ENCODE results near the gene PRKCZ. TPM values are rescaled to one million over a fixed set of nuclear protein-coding genes. Genes with fewer than 3 reads are reported as not detected.

The PRKCZ gene
- total and polyA plus RNA-seq, 9 of the 15 experiments (the other 6 are each of a cell fraction or from before 2014, with no cell fraction given): 0.07 to 3.1 (median 1.3) TPM

DNA sequence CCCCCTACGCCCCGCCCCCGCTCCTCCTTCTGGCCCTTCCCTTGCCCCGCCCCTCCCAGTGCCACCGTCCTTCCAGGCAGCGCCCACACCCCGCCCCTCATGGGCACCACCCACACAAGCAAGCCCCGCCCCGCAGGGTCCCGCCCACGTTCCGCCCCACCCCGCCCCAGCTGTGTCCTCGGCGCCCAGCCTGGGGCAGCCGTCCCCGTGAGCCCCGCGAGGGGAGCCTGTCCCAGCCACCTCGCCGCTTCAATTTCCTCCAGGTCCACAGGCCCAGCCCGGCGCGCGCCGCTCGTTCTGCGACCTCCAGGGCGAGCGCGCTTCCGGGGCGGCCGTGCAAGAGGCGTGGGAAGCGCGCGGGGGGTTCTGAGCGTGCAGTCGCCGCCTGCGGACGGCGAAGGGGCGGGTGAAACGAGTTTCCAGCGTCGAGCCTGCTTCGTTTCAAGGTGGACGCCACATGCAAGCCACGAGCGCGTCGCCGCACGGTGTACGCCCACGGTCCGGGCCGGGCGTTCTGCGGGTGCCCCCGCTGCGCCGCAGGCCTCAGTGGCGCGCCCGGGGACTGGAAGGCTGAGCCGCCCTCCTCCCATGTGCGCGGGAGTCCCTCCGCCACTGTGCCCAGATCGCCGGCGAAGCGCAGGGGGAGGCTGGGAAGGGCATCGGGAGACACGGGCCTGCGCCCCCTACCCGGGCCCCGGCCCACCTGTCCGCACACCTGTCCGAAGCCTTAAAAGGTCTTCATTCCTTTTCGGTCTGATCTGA is 155.2 kb downstream of the PRKCZ start (continued):
- TF ChIP-seq ZBTB8A (IDR thresholded peaks at IDR 0.05; ENCODE audit: partially characterized antibody): no peak
- TF ChIP-seq CBFA2T3 (IDR thresholded peaks at IDR 0.05): 0 out of 2 replicates have a peak, but pooled peaks have one; percentile 31
- TF ChIP-seq KDM4B (IDR thresholded peaks at IDR 0.05; ENCODE audit: borderline replicate concordance in 2 of 2, low read depth in 1 of 2): no peak
- TF ChIP-seq ZNF707 (CRISPR knock-in tag; conservative IDR thresholded peaks at IDR 0.05): 0 out of 2 replicates have a peak, but pooled peaks have one; percentile 15
- no peak for TF ChIP-seq MAFK (IDR thresholded peaks at IDR 0.05; ENCODE audit: low read length)
- TF ChIP-seq SRSF7 (optimal IDR thresholded peaks at IDR 0.05; ENCODE audit: low read depth, low read length): no peak
- no peak for TF ChIP-seq U2AF2 (optimal IDR thresholded peaks at IDR 0.05; ENCODE audit: low read depth, low read length)
- TF ChIP-seq POLR2A (conservative IDR thresholded peaks at IDR 0.05): peak; percentile 54
- TF ChIP-seq, protein P1, sequence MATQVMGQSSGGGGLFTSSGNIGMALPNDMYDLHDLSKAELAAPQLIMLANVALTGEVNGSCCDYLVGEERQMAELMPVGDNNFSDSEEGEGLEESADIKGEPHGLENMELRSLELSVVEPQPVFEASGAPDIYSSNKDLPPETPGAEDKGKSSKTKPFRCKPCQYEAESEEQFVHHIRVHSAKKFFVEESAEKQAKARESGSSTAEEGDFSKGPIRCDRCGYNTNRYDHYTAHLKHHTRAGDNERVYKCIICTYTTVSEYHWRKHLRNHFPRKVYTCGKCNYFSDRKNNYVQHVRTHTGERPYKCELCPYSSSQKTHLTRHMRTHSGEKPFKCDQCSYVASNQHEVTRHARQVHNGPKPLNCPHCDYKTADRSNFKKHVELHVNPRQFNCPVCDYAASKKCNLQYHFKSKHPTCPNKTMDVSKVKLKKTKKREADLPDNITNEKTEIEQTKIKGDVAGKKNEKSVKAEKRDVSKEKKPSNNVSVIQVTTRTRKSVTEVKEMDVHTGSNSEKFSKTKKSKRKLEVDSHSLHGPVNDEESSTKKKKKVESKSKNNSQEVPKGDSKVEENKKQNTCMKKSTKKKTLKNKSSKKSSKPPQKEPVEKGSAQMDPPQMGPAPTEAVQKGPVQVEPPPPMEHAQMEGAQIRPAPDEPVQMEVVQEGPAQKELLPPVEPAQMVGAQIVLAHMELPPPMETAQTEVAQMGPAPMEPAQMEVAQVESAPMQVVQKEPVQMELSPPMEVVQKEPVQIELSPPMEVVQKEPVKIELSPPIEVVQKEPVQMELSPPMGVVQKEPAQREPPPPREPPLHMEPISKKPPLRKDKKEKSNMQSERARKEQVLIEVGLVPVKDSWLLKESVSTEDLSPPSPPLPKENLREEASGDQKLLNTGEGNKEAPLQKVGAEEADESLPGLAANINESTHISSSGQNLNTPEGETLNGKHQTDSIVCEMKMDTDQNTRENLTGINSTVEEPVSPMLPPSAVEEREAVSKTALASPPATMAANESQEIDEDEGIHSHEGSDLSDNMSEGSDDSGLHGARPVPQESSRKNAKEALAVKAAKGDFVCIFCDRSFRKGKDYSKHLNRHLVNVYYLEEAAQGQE (IDR thresholded peaks at IDR 0.05; ENCODE audit: borderline replicate concordance): peak; percentile 51
- TF ChIP-seq, protein P1 (CRISPR knock-in tag; IDR thresholded peaks at IDR 0.05; ENCODE audit: low read depth): peak; percentile 66; the same call in 1 of the 2 replicates
- TF ChIP-seq, protein P2, sequence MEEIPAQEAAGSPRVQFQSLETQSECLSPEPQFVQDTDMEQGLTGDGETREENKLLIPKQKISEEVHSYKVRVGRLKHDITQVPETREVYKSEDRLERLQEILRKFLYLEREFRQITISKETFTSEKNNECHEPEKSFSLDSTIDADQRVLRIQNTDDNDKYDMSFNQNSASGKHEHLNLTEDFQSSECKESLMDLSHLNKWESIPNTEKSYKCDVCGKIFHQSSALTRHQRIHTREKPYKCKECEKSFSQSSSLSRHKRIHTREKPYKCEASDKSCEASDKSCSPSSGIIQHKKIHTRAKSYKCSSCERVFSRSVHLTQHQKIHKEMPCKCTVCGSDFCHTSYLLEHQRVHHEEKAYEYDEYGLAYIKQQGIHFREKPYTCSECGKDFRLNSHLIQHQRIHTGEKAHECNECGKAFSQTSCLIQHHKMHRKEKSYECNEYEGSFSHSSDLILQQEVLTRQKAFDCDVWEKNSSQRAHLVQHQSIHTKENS (CRISPR knock-in tag; IDR thresholded peaks at IDR 0.05): no peak
- TF ChIP-seq, protein P3, sequence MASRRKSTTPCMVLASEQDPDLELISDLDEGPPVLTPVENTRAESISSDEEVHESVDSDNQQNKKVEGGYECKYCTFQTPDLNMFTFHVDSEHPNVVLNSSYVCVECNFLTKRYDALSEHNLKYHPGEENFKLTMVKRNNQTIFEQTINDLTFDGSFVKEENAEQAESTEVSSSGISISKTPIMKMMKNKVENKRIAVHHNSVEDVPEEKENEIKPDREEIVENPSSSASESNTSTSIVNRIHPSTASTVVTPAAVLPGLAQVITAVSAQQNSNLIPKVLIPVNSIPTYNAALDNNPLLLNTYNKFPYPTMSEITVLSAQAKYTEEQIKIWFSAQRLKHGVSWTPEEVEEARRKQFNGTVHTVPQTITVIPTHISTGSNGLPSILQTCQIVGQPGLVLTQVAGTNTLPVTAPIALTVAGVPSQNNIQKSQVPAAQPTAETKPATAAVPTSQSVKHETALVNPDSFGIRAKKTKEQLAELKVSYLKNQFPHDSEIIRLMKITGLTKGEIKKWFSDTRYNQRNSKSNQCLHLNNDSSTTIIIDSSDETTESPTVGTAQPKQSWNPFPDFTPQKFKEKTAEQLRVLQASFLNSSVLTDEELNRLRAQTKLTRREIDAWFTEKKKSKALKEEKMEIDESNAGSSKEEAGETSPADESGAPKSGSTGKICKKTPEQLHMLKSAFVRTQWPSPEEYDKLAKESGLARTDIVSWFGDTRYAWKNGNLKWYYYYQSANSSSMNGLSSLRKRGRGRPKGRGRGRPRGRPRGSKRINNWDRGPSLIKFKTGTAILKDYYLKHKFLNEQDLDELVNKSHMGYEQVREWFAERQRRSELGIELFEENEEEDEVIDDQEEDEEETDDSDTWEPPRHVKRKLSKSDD (conservative IDR thresholded peaks at IDR 0.05; ENCODE audit: low read length): no peak
- TF ChIP-seq FOS (IDR thresholded peaks at IDR 0.05; ENCODE audit: extremely low read depth, insufficient read length): no peak
- TF ChIP-seq, protein P4, sequence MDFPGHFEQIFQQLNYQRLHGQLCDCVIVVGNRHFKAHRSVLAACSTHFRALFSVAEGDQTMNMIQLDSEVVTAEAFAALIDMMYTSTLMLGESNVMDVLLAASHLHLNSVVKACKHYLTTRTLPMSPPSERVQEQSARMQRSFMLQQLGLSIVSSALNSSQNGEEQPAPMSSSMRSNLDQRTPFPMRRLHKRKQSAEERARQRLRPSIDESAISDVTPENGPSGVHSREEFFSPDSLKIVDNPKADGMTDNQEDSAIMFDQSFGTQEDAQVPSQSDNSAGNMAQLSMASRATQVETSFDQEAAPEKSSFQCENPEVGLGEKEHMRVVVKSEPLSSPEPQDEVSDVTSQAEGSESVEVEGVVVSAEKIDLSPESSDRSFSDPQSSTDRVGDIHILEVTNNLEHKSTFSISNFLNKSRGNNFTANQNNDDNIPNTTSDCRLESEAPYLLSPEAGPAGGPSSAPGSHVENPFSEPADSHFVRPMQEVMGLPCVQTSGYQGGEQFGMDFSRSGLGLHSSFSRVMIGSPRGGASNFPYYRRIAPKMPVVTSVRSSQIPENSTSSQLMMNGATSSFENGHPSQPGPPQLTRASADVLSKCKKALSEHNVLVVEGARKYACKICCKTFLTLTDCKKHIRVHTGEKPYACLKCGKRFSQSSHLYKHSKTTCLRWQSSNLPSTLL (IDR thresholded peaks at IDR 0.05): no peak
